AG09319 (cell line): ENCODE measurements around the gene DDX24.

Source experiments
- DNase-seq: peaks from one replicate; pipeline ENCODE4 v3.0.0-alpha.2; 2010; ENCODE audit warnings: low read depth; ENCODE audit errors: extremely low read depth
- CTCF ChIP-seq: IDR thresholded peaks from 2 replicates; pipeline ENCODE4 v1.5.1; 2011; ENCODE audit warnings: low read depth, mild to moderate bottlenecking, inconsistent platforms, low read length, moderate library complexity

The DDX24 gene

DNA sequence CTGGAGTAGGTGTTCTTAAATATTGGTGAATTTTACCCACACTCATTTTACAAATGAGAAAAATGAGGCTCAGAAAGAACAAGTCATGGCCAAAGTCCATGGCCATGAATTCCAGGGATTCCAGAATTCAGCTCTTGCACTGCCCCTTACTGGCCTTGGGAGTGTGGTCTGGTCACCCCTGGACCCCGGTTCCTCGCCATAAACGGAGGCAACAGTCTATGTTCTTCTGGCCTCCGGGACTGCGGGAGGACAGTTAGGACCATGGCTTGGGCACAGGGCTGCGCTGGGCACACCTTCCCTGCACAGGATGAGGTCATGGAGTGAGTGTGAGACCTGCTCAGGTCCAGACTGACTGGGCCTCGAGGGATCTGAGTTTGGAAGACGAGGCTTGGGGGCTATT lies 77.0 kb downstream of the DDX24 start:
- DNase-seq: no peak
- TF ChIP-seq CTCF: no peak

- no peak for DNase-seq
- TF ChIP-seq CTCF: no peak
These were observed 77.6 kb downstream of the DDX24 start for GRCh38 chr14:94003397-94003796.

GRCh38 chr14:94001501-94002396 lies 79.3 kb downstream of the DDX24 start:
- TF ChIP-seq CTCF: peak; percentile 100
- DNase-seq: peak; percentile 19

DNA sequence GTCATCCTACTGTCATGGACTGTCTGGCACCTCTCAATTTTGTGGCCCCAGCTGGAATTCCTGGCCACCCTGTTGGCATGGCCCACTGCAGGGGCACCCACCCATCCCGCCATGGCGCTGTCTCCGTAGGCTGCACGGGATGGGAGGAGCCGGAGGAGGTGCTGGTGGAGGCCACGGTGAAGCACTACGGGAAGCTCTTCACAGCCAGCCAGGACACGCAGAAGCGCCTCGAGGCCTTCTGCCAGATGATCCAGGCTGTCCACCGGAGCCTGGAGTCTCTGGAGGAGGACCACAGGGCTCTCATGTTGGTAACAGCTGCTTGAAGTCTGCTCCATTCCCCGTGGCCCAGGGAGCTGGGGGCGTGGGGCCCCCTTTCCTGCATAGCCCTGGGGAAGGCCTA lies 80.0 kb downstream of the DDX24 start:
- TF ChIP-seq CTCF: no peak
- no peak for DNase-seq

- TF ChIP-seq CTCF: no peak
- DNase-seq: no peak
These were observed 80.7 kb downstream of the DDX24 start for GRCh38 chr14:94000267-94000666.

DNA sequence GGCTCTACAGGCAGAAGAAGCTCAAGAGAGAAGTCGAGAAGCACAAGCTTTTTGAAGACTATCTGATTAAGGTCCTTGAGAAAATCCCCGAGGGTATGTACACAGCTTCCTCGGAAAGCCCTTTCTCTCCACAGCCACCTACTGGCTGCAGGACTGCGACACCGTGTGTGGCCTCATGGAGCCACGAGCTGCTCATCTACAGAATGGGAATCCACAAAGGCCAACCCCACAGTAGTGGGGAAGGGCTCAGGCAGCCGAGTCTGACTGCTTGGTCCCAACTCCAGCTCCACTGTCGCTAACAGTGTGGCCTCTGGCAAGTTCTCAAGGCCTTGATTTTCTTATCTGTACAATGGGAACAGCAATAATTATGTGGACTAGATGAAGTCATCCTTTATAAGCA lies 81.4 kb downstream of the DDX24 start:
- no peak for DNase-seq

More for the DNA sequence above, 81.4 kb downstream of the DDX24 start:
- TF ChIP-seq CTCF: no peak
